Occipital lobe (tissue), 2 donors: ENCODE measurements around the gene KRTAP10-8. TPM values are rescaled to one million over a fixed set of nuclear protein-coding genes. Genes with fewer than 3 reads are reported as not detected.
"Not testable (repeated sequence)": the region's sequence is repeated elsewhere in the genome, so short reads cannot be mapped to it uniquely, and the experiment has no call there.

Experiments
- DNase-seq: peaks from one replicate; lab custom pipeline; 2025; lab: John Stamatoyannopoulos, UW
- total RNA-seq: library from RNA; depleted of rRNA; stranded (reverse); fragments of >200 nt; gene quantifications from one replicate; pipeline ENCODE4 v1.2.3, GENCODE V29; 2014

The KRTAP10-8 gene
- total RNA-seq, 1 donor from 2014 or later: not detected

DNA sequence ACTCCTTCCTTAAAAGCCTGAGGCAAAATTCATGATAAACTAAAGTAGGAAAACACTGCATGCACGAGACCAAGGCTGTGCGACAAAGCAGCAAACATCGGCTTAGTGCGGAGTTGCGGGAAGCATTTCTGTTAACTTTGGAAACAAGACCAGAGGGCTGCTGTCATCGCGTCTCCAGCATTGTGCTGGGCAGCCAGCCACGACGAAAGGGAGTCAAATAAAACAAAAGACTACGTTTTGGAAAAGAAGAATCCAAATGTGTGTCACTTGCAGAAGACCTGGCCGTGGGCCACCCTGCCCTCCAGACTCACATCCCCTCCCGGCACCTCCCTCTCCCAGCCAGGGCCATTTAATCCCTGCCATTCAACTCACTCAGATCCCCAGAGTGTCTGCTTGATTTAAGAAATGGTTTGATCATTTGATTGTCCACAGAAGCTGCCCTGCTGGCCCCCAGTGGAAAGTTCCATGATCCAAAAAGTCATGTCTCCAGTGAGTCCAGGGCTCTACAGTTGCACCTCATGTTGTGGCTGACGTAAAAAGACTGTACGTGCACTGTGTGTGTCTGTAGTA lies 31.9 kb downstream of the KRTAP10-8 start:
- DNase-seq: no peak

DNA sequence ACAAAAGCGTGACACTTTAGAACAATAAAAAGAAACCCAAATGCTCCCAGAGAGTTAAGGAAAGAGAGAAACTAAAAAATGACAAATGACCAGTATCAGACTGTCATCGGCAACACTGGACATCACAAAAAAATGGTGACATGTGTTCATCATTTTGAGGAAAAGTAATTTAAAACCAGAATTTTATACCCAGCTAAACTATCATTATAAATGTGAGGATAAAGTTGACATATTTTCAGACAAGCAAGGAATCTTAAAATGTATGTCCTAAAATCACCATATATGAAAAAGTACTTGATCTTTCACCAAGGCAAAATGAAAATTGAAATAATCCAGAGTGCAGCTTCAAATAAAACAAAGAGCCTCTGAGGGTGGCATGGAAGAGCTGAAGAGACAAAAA lies 33.0 kb downstream of the KRTAP10-8 start:
- no peak for DNase-seq

DNA sequence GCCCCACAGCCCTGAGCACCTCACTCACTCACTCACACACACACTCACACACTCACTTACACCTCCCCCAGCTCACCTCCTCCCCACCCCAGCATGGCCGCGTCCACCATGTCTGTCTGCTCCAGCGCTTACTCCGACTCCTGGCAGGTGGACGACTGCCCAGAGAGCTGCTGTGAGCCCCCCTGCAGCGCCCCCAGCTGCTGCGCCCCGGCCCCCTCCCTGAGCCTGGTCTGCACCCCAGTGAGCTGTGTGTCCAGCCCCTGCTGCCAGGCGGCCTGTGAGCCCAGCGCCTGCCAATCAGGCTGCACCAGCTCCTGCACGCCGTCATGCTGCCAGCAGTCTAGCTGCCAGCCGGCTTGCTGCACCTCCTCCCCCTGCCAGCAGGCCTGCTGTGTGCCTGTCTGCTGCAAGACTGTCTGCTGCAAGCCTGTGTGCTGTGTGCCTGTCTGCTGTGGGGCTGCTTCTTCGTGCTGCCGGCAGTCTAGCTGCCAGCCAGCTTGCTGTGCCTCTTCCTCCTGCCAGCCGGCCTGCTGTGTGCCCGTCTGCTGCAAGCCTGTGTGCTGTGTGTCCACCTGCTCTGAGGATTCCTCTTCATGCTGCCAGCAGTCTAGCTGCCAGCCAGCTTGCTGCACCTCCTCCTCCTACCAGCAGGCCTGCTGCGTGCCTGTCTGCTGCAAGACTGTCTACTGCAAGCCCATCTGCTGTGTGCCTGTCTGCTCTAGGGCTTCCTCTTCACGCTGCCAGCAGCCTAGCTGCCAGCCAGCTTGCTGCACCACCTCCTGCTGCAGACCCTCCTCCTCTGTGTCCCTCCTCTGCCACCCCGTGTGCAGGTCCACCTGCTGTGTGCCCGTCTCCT lies 34.7 kb downstream of the KRTAP10-8 start, which contains the start of gene KRTAP10-11:
TSS of gene KRTAP10-11 (plus strand) at position 49 of the 856 bp plus-strand sequence. CDS start at position 94, 45 bp downstream.
- DNase-seq: not testable (repeated sequence)

DNA sequence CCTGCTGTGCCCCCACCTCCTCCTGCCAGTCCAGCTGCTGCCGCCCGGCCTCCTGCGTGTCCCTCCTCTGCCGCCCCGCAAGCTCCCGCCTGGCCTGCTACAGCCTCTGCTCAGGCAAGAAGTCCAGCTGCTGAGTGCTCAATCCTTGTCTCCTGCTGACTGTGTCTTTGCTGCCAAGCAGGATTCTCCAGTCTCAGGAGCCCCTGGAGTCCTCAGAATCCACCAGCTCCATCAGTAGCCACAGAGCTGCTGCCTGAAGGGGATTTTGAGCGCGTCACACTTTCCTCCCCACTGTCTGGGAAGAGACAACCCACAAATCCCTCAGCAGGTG lies 35.3 kb downstream of the KRTAP10-8 start:
- no peak for DNase-seq

DNA sequence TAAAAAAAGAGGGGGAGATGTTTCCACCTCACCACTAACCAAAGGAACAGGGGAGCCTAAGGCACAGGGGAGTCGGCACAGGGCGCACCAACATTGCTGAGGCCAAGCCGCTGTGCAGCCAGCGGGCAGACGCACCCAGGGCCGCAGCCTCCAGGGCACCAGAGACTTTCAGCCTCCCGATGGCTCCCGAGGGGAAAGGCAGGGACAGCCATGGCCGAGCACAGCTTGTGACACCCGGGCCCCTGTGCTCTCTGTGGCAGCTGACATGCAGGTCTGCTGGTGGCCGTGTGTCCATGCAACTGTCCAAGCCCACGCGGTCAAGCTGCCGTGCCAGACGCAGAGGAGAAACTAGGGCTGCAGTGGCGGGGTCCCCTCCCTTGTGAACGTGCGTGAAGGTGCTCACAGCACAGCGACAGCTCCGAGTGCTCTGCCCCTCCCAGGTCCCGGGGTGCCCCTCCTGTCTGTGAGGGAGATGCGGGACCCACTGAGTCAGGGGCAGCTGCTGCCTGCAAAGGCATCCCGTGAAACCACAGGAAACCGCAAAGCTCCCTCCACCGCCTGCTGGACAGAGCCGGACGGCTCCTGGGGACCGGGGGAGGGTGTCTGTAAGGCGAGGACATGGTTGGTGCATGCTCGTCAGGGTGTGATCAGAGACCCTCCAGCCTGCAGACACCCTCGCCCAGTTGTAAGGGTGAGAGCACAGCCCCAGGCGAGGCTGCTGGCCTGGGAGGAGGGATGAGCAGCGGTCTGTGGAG lies 36.9 kb downstream of the KRTAP10-8 start:
- no peak for DNase-seq

DNA sequence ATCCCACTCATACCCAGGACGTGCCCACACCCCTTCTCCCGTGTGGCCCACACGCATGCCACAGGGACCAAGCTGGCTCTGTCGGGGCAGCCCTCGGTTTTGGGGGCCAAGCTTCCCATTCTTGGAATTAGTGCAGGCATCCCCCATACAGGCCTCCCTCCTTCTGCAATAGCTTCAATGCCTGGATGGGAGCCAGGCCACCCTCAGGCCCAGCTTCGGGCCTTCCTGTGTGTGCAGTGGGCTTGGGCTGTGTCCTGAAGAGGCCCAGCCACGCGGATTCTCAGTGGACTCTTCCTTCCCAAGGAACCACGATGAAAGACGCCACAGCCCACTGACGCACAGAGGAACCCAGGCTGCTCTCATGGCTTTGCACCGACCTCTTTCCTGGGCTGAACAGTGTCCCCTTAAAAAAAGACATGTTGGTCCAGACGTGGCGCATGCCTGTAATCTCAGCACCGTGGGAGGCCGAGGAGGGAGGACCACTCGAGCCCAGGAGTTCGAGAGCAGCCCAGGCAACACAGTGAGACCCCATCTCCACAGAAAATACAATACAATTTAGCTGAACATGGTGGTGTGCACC lies 37.7 kb downstream of the KRTAP10-8 start:
- DNase-seq: no peak

DNA sequence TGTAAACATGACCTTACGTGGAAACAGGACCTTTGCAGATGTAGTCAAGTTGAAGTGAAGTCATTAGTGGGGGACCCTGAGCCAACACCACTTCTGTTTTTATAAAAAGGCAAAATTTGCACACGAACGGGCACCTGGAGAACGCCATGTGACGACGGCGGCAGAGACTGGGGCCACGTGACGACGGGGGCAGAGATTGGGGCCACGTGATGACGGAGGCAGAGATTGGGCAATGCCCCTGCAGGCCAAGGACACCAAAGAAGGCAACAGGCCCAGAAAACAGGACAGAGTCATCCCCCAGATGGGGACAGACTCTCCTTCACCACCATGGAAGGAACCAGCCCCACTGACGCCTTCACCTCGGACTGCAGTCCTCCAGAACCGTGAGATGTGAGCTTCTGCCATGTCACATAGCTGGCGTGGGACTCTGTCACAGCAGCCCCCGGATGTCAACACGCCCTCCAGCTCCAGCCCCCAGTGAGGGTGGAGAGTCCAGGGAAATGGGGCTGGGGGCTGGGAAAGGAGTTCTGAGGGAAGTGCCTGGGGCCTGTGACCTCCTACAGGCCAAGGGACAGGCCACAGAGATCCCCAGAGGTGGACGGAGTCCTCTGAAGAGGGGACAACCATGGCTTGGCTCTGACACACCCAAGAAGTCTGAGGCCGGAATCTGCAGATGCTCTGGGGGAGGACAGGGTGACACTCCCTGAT lies 38.5 kb downstream of the KRTAP10-8 start:
- no peak for DNase-seq

DNA sequence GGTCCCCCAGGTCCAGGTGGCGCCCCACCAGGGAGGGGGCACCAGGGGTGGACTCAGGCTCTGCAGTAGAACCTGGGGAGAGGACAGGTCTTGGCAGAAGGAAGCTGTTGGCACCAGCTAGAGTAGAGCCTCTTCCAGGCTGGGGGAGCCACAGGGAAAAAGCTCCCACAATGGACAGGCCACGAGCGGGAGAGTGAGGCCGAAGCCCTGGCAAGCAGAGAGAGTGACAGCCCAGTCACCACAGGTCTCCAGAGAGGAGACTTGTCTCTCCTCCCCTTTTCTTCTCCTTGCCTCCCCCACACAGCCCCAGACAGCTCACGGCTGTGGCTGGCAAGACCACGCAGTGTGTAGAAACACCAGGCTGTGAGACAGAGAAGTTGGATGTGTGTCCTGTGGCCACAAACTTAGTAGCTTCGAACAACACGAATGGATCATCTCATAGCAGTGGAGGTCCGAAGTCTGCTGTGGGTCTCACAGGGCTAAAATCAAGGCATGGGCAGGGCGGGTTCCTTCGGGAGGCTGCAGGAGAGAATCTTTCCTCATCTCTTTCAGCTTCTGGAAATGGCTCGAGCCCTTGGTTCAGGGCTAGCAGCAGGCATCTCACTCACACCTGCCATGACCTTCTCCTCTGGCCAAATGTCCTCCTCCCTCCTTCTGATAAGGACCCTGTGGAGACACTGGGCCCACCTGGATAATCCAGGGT lies 39.2 kb downstream of the KRTAP10-8 start:
- no peak for DNase-seq

DNA sequence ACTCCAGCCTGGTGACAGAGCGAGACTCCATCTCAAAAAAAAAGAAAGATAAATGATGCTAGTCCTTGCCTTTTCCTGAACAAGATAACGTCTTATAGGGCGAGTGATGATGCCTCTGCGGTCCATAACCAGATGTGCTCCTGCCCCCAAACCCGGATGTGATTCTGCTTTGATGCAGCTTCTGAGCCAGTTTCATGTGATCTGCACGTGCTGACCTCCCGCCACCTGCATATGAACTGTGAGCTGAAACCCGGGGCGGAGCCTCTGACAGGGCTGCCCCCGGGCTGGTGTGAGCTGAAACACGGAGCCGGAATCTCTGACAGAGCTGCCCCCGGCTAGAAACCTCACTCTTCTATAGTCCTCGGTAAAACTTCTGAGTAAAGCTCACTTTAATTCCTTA lies 41.2 kb downstream of the KRTAP10-8 start:
- no peak for DNase-seq

DNA sequence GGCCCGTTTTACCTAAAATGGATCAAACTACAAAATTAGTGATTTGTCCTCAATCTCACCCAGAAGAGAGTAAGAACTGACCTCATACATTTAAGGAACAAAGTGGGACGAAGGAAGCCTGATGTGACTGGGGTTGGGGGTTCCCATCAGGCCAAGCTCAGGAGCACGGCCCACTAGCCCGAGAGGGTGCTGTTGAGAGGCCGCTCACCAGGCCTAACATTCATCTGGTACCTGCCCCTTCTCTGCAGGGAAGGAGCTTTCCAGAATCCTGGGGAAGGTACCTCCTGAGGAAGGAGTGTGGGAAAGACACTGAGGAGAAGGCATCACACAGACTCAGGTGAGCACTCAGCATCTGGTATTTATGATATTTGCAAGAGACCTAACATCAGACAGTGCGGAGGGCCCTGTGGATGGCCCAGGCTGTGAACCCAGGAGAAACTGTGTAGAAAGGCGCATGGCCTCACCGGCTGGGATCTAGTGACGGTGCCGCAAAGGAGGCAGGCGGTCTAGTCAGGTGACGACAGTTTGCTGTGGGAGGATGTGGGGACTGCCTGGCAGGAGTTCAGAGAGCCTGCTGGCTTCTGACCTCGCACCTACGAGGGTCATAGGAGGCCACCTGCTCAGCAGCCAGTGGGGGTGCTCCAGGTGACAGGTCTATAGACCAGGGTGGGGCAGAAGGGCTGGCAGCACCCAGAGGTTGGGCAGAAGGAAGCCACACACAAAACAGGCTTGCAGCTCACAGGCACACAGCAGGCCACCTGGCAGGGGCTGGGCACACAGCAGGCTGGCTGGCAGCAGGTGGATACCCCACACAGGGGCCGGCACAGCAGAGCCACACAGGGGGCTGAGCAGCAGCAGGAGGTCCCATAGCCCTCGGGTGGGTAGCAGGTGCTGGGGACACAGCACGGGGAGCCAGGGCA lies 42.0 kb downstream of the KRTAP10-8 start:
- DNase-seq: no peak

DNA sequence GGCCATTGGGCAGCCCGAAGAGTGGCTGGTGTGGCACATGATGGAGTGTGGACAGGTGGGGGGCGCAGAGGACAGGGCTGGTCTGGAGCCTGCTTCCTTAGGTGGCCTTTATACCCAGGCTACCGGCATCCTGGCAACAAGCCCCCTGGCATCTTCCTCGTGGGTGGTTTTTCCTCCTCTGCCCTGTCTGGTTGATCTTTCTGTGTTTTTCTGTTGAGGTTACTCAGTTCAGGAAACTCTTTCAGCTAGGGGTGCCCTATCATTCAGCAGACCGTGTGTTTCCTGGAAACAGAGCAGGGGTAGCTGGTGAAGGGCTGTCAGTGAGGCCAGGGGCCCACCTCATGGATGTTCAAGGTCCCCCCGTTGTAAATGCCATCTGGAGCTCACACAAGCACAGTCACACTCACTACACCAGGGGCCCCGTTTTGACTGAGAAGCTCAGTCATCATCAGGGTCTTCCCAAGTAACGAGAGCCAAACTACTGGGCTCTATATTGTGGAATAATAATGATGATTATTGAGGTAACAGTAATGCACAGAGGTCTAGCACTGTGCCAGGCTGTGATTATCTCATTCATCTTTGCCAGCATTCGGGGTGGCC lies 42.8 kb downstream of the KRTAP10-8 start, which contains the start of gene KRTAP12-4:
TSS of gene KRTAP12-4 (minus strand) at position 84 of the 600 bp plus-strand sequence. CDS start at position 39, 45 bp downstream.
- DNase-seq: no peak

DNA sequence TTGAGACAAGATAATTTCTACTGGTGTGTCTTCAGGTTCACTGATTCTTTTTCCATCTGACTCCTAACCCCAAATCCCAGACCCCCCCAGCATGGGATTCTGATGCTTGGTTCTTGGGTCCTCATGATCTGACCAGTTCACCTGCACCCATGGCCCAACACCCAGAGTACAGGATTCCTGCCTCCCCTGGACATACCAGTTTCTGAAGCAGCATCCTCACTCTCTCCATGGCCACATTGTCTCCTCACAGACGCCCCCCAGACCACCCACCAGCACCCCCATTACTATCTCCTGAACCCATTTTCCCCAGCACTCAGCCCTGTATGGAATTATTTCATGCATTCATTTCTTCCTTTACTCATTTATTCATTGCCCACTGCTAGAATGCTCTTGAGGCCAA lies 45.0 kb downstream of the KRTAP10-8 start:
- no peak for DNase-seq

DNA sequence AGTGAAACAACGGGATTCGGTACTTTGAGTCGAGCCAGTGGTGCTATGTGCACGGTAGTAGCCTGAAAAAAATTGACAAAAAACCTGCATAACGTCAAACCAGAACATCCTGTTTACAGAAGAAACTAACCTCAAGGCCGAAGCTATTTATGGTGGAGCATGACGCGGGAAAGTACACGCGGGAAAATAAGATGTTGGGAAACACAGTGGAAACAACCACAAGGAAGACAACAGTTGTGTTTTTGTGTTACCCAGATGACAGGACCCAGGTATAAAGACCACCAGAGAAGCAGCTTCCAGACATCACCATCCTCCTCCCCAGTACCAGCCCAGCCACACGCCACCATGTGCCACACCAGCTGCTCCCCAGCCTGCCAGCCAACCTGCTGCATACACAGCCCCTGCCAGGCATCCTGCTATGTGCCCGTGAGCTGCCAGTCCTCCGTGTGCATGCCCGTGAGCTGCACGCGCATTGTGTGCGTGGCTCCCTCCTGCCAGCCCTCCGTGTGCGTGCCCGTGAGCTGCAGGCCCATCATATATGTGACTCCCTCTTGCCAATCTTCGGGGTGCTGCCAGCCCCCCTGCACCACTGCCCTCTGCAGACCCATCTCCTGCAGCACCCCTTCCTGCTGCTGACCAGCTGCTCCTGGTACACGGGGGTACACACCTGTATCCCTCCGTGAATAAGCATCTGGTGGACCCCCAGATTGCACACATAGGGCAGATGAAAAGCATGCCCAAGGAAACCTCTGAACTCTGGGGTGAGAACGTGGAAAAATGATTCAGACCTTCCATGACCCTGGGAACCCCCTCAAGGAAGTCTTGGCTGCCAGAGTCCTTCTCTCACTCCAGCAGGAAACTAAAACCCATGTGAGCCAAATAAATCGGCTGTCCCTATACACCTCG lies 46.0 kb downstream of the KRTAP10-8 start, which contains the start of gene KRTAP12-3:
TSS of gene KRTAP12-3 (plus strand) at position 298 of the 906 bp plus-strand sequence. CDS start at position 346, 48 bp downstream.
- DNase-seq: no peak

DNA sequence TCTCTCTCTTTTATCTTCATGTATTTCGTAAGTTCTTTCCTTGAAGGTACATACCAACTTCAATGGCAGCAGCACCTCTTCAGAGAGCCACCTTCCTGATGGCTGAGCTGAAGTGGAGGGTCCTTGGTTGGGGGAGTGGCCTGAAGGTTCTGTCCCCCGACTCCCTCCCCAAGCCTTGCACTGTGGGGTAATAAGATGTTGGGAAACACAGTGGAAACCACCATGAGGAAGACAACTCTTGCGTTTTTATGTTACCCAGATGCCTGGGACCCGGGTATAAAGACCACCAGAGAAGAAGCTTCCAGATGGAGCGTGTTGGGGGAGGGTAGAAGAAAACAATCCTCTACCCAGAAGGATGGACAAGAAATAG lies 46.6 kb downstream of the KRTAP10-8 start:
- DNase-seq: no peak

DNA sequence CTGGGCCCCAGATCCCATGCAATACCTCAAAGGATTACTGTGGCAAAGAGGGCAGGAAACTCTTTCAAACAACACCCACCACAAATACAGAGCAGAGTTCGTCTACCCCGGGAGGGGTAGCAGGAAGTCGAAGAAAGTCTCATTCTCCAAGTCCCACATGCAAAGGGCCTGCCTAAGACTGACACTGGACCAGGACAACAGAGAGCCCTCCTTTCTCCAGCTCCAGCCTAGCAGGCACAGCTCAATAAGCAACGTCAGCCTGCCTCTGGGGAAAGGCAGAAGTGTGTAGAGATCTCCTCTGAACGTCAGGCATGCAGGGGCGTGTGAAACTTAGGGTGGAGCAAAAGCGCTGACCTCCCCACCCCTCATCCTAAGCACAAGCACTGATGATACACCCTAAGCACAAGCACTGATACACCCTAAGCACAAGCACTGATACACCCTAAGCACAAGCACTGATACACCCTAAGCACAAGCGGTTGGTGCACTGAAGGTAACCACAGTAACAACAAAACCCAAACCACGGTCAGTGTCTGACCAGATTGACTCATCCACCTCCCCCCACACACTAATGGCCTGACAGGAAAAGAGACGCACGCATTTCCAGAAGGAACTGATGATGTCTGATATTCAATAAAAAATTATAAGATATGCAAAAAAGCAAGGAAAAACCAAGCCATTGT lies 47.2 kb downstream of the KRTAP10-8 start:
- no peak for DNase-seq

DNA sequence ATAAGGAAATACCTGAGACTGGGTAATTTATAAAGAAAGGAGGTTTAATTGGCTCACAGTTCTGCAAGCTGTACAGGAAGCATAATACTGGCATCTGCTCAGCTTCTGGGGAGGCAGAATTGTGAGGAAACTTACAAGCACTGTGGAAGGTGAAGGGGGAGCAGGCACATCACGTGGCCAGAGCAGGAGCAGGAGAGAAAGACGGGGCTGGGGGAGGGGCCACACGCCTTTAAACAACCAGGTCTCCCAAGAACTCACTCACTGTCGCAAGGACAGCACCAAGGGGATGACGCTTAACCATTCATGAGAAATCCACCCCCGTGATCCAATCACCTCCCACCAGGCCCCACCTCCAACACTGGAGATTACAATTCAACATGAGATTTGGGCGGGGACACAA lies 49.7 kb downstream of the KRTAP10-8 start:
- not testable (repeated sequence) for DNase-seq
